Measurements from ENCODE around the gene FAM20B. TPM values are rescaled to one million over a fixed set of nuclear protein-coding genes. Genes with fewer than 3 reads are reported as not detected.
"Not testable (repeated sequence)": the region's sequence is repeated elsewhere in the genome, so short reads cannot be mapped to it uniquely, and the experiment has no call there.

FAM20B gene
- total RNA-seq, 1 donor, result 41.5 TPM

- TF ChIP-seq CTCF (IDR thresholded peaks at IDR 0.05; ENCODE audit: insufficient read depth, low read length), result no peak
- no peak for DNase-seq (ENCODE audit: low read depth)
- H3K4me3 ChIP-seq (ENCODE audit: low read depth, low read length), result no peak overlapping the region
Measured at GRCh38 chr1:179031284-179031683, 5.6 kb downstream of the FAM20B start.

DNA sequence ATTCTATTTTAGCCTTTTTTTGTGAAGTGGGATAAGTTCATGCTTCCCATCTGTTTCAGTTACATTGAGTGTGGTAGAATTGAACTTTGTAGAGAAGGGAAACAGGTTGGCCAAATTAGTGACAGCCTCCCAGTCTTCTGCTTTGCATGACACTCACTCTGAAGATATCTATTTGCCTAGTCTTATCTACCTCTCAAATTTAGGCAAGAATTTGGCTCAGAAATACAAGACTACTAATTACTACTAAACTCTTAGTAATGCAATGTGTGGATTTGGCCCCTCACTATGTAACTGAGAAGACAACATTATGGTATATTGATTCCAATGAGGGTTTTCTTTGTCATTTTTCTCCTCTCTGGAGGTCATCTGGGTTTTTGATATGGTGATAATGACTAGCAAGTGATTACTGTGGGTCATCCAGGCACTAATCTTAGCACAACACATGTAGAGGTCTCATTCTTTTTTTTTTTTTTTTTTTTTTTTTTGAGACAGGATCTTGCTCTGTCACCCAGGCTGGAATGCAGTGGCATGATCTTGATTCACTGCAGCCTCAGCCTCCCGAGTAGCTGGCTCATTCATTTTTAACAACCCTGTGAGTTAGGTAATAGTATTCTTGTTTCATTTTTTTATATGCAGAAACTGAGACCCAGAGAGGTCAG lies 6.3 kb downstream of the FAM20B start:
- no peak overlapping the region for H3K4me3 ChIP-seq (ENCODE audit: low read depth, low read length)
- DNase-seq (ENCODE audit: low read depth), result peak; percentile 39
- TF ChIP-seq CTCF (IDR thresholded peaks at IDR 0.05; ENCODE audit: insufficient read depth, low read length), result no peak

- H3K4me3 ChIP-seq (ENCODE audit: low read depth, low read length), result no peak overlapping the region
- TF ChIP-seq CTCF (IDR thresholded peaks at IDR 0.05; ENCODE audit: insufficient read depth, low read length), result no peak
- peak; percentile 68 for DNase-seq (ENCODE audit: low read depth)
Measured at GRCh38 chr1:179034720-179035119, 9.0 kb downstream of the FAM20B start.

DNA sequence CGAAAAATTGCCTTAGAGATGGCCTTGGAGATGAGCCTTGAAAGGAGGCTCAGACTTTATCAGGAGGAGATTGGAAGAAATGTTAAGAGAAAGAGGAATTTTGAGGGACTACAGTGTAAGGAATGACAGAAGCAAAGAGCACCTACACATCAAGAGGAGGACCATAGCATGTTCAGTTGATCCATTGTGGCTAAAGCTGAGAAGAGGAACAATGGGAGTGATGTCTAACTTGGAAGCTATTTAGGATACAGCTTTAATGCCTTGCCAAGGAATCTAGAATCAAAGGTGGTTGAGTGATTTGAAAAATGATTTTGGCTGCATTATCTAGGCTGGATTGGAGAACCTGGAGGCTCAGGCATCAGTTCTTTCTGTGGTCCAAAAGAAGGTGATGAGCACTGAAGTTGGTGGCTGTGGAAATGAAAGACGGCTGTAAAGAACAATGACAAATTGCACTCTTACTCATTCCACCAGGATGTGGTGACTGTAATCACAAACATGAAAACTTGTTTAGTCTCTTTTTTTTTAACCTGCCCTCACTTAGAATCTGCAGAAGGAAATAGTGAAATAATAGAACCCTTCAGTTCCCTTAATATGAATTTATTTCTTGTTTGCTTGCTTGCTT lies 11.3 kb downstream of the FAM20B start:
- H3K4me3 ChIP-seq (ENCODE audit: low read depth, low read length), result no peak overlapping the region
- no peak for TF ChIP-seq CTCF (IDR thresholded peaks at IDR 0.05; ENCODE audit: insufficient read depth, low read length)
- DNase-seq (ENCODE audit: low read depth), result peak; percentile 56

- TF ChIP-seq CTCF (IDR thresholded peaks at IDR 0.05; ENCODE audit: insufficient read depth, low read length), result no peak
- peak; percentile 43 for DNase-seq (ENCODE audit: low read depth)
- no peak overlapping the region for H3K4me3 ChIP-seq (ENCODE audit: low read depth, low read length)
Measured at GRCh38 chr1:179038528-179039281, 13.0 kb downstream of the FAM20B start.

DNA sequence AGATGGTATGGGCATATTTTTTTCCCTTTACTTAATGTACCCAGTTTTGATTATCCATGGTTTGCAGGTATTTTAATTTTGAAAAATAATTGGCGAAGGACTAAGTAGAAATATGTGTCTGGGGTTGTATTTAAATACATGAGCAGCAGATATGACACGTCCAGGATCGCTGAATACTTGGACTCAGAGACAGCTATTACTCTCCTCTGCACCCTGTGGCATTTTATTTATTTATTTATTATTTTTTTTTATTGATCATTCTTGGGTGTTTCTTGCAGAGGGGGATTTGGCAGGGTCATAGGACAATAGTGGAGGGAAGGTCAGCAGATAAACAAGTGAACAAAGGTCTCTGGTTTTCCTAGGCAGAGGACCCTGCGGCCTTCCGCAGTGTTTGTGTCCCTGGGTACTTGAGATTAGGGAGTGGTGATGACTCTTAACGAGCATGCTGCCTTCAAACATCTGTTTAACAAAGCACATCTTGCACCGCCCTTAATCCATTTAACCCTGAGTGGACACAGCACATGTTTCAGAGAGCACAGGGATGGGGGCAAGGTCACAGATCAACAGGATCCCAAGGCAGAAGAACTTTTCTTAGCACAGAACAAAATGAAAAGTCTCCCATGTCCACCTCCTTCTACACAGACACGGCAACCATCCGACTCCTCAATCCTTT lies 13.9 kb downstream of the FAM20B start:
- DNase-seq (ENCODE audit: low read depth); H3K4me3 ChIP-seq (ENCODE audit: low read depth, low read length): not testable (repeated sequence)

DNA sequence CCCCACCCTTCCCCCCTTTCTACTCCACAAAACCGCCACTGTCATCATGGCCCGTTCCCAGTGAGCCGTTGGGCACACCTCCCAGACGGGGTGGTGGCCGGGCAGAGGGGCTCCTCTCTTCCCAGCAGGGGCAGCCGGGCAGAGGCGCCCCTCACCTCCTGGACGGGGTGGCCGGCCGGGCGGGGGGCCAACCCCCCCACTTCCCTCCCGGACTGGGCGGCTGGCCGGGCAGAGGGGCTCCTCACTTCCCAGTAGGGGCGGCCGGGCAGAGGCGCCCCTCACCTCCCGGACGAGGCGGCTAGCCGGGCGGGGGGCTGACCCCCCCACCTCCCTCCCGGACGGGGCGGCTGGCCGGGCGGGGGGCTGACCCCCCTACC lies 14.5 kb downstream of the FAM20B start:
- not testable (repeated sequence) for H3K4me3 ChIP-seq (ENCODE audit: low read depth, low read length); DNase-seq (ENCODE audit: low read depth)
